PC-9 (cell line): ENCODE measurements around the gene ESD. TPM values are rescaled to one million over a fixed set of nuclear protein-coding genes. Genes with fewer than 3 reads are reported as not detected.

Experiments
- BruUV-seq: library from RNA; stranded (reverse); fragments of 400-500 nt; replicated peaks from 2 replicates; lab custom pipeline; 2021; lab: Mats Ljungman, UMichigan
- CTCF ChIA-PET: fragments of 300-600 bp; sonication (Branson Sonifier 250); formaldehyde crosslinking; loops from one replicate; lab custom pipeline; 2022; ENCODE audit warnings: antibody characterized with exemption; lab: Charles Lee
- POLR2A ChIA-PET: fragments of 300-600 bp; sonication (Branson Sonifier 250); formaldehyde crosslinking; loops from one replicate; lab custom pipeline; 2022; ENCODE audit warnings: antibody characterized with exemption; ENCODE audit not compliant: unreplicated experiment; lab: Charles Lee
- DNase-seq, 2 experiments: peaks; one replicate each; pipeline versions ENCODE4 v3.0.0 to v3.0.0-alpha.2; 2015 to 2022; ENCODE audit warnings: mixed read lengths in 1 of 2
- H2AFZ ChIP-seq: fragments of 200-600 bp; sonication (generic); 2 replicates; pipeline ENCODE4 v1.8.1; 2017; ENCODE audit warnings: antibody characterized with exemption
- H3F3A ChIP-seq: fragments of 200-600 bp; sonication (generic); 2 replicates; pipeline ENCODE4 v1.8.1; 2017; ENCODE audit warnings: antibody characterized with exemption, mild to moderate bottlenecking, low read depth; ENCODE audit not compliant: insufficient read depth
- H3K27ac ChIP-seq: fragments of 200-600 bp; sonication (generic); 2 replicates; pipeline ENCODE4 v1.6.1; 2016; ENCODE audit warnings: mixed run types
- H3K27me3 ChIP-seq: fragments of 200-600 bp; sonication (generic); 2 replicates; pipeline ENCODE4 v1.6.1; 2016; ENCODE audit warnings: low read depth, mixed run types; ENCODE audit not compliant: insufficient read depth
- H3K36me3 ChIP-seq: fragments of 200-600 bp; sonication (generic); 2 replicates; pipeline ENCODE4 v1.6.1; 2016; ENCODE audit warnings: low read depth, mixed run types
- H3K4me1 ChIP-seq: fragments of 200-600 bp; sonication (generic); replicated peaks from 2 replicates; pipeline ENCODE4 v1.6.1; 2016; ENCODE audit warnings: mixed run types; ENCODE audit not compliant: insufficient read depth
- H3K4me2 ChIP-seq: fragments of 200-600 bp; sonication (generic); 2 replicates; pipeline ENCODE4 v1.6.1; 2017; ENCODE audit warnings: mixed run types
- H3K4me3 ChIP-seq: fragments of 200-600 bp; sonication (generic); 2 replicates; pipeline ENCODE4 v1.6.1; 2016; ENCODE audit warnings: mixed run types
- H3K79me2 ChIP-seq: fragments of 200-600 bp; sonication (generic); 2 replicates; pipeline ENCODE4 v1.6.1; 2017; ENCODE audit warnings: low read depth, mixed run types
- H3K9me2 ChIP-seq: fragments of 200-600 bp; sonication (generic); 2 replicates; pipeline ENCODE4 v1.8.1; 2017; ENCODE audit warnings: mild to moderate bottlenecking; ENCODE audit not compliant: insufficient read depth
- H3K9me3 ChIP-seq: fragments of 200-600 bp; sonication (generic); 2 replicates; pipeline ENCODE4 v1.8.1; 2016; ENCODE audit warnings: low read depth; ENCODE audit not compliant: insufficient read depth
- H4K20me1 ChIP-seq: fragments of 200-600 bp; sonication (generic); 2 replicates; pipeline ENCODE4 v1.8.1; 2017; ENCODE audit not compliant: insufficient read depth
- CTCF ChIP-seq: fragments of 200-600 bp; sonication (generic); conservative IDR thresholded peaks from 2 replicates; pipeline ENCODE4 v1.6.1; 2017; ENCODE audit warnings: mixed run types, antibody characterized with exemption, mild to moderate bottlenecking, moderate library complexity
- EZH2 ChIP-seq: fragments of 200-600 bp; sonication (generic); IDR thresholded peaks from 2 replicates; pipeline ENCODE4 v1.8.0; 2017; ENCODE audit warnings: antibody characterized with exemption, low read depth
- intact Hi-C: fragments of 100-400 bp; cut with micrococcal nuclease; formaldehyde crosslinking; loops from one replicate; pipeline ENCODE4 v1.10.0; 2022; ENCODE audit not compliant: unreplicated experiment
- total RNA-seq: library from RNA; stranded (reverse); gene quantifications from 2 replicates; pipeline ENCODE4 v1.2.3, GENCODE V29; 2021

ESD gene
- total RNA-seq, 1 experiment from 2014 or later = 58.5 TPM

- Histone ChIP-seq H3K9me3 (no peaks in the 10 kb centered on the region), H3K36me3 (no peaks in the 10 kb centered on the region; the same call in 1 of the 2 replicates), H3K4me2 (no peak overlapping the region), H3K4me1 (no peaks in the 10 kb centered on the region), H3K27me3 (no peaks in the 10 kb centered on the region), H3K79me2 (no peaks in the 10 kb centered on the region), H2AFZ (no peak overlapping the region), H3F3A (no peaks in the 10 kb centered on the region), H3K27ac (no peak overlapping the region), H3K9me2 (no peaks in the 10 kb centered on the region), H4K20me1 (no peaks in the 10 kb centered on the region), H3K4me3 (no peak overlapping the region)
- ChIA-PET CTCF (no interaction called here), POLR2A (interaction anchor here (0.6 kb wide), 1 partner anchor 208 kb away, joined by 16 read pairs; no protein-coding TSS in a partner anchor)
- intact Hi-C loops = no loop called here
- no TSS peak for BruUV-seq
- no peak for DNase-seq
- TF ChIP-seq EZH2 = no peak
- no peak for TF ChIP-seq CTCF
These were observed 43.8 kb downstream of the ESD start for GRCh38 chr13:46753137-46753536.

- Histone ChIP-seq H3K36me3 (no peaks in the 10 kb centered on the region; the same call in 1 of the 2 replicates), H4K20me1 (no peaks in the 10 kb centered on the region), H3K9me3 (no peaks in the 10 kb centered on the region), H3F3A (no peaks in the 10 kb centered on the region), H3K4me3 (no peak overlapping the region), H3K9me2 (no peaks in the 10 kb centered on the region), H3K4me1 (no peaks in the 10 kb centered on the region), H3K4me2 (no peak overlapping the region), H2AFZ (no peak overlapping the region), H3K27me3 (no peaks in the 10 kb centered on the region), H3K27ac (no peak overlapping the region), H3K79me2 (no peaks in the 10 kb centered on the region)
- DNase-seq = no peak
- TF ChIP-seq CTCF = no peak
- TF ChIP-seq EZH2 = no peak
- no TSS peak for BruUV-seq
- intact Hi-C loops = no loop called here
- POLR2A ChIA-PET = no interaction called here
- CTCF ChIA-PET = interaction anchor here (0.8 kb wide), 1 partner anchor 12 kb away, joined by 3 read pairs; no protein-coding TSS in a partner anchor
These were observed 44.9 kb downstream of the ESD start for GRCh38 chr13:46751811-46752635.

- no peaks in the 10 kb centered on the region for H3K79me2 ChIP-seq
- DNase-seq = no peak
- H3K4me3 ChIP-seq = no peak overlapping the region
- H3K4me2 ChIP-seq = no peak overlapping the region
- intact Hi-C loops = no loop called here
- no TSS peak for BruUV-seq
- H4K20me1 ChIP-seq = no peaks in the 10 kb centered on the region
- no peaks in the 10 kb centered on the region for H3F3A ChIP-seq
- no peak overlapping the region for H3K27ac ChIP-seq
- no peaks in the 10 kb centered on the region for H3K9me2 ChIP-seq
- no peaks in the 10 kb centered on the region for H3K9me3 ChIP-seq
- no peaks in the 10 kb centered on the region; the same call in 1 of the 2 replicates for H3K36me3 ChIP-seq
- no peaks in the 10 kb centered on the region for H3K4me1 ChIP-seq
- POLR2A ChIA-PET = no interaction called here
- TF ChIP-seq CTCF = no peak
- no peak for TF ChIP-seq EZH2
- H2AFZ ChIP-seq = no peak overlapping the region
- CTCF ChIA-PET = no interaction called here
- no peaks in the 10 kb centered on the region for H3K27me3 ChIP-seq
These were observed 47.0 kb downstream of the ESD start for GRCh38 chr13:46749951-46750350.
